ENCODE data around the gene GSDME. TPM values are rescaled to one million over a fixed set of nuclear protein-coding genes. Genes with fewer than 3 reads are reported as not detected.

GSDME gene
- total and polyA plus RNA-seq, 4 donors = 3.2 to 4.0 (median 3.7) TPM

GRCh38 chr7:24652251-24652939, 104.9 kb downstream of the GSDME start:
- TF ChIP-seq MAX (IDR thresholded peaks at IDR 0.05) (no peak), ATF3 (IDR thresholded peaks at IDR 0.05) (no peak), SP1 (IDR thresholded peaks at IDR 0.05) (no peak), GABPA (IDR thresholded peaks at IDR 0.05 in 1 of 2, conservative IDR thresholded peaks at IDR 0.05 in 1 of 2) (no peak), YY1 (IDR thresholded peaks at IDR 0.05) (no peak), CTCF (IDR thresholded peaks at IDR 0.05; ENCODE audit: low read depth, low read length, missing input control) (no peak), ZBTB33 (IDR thresholded peaks at IDR 0.05) (no peak)
- no peak for DNase-seq (ENCODE audit: low spot score)
- 64% methylated on average over 5 of the region's 5 CpGs for WGBS
- no peaks in the 10 kb centered on the region for H3K36me3 ChIP-seq (ENCODE audit: control insufficient read depth in 4 of 4, insufficient read depth in 3 of 4, low read depth in 1 of 4, low read length in 3 of 4)
- H3K9ac ChIP-seq (ENCODE audit: low read depth in 1 of 2, low read length in 2 of 2) = no peak overlapping the region
- no peak overlapping the region for H3K4me3 ChIP-seq (ENCODE audit: low read depth in 1 of 3, low read length in 3 of 3)
- H3K4me1 ChIP-seq (ENCODE audit: control insufficient read depth in 4 of 4, insufficient read depth in 4 of 4, low read length in 3 of 4) = peaks cover 0 to 2% (median 0%) of the 10 kb centered on the region in 4 donors
- H3K27me3 ChIP-seq (ENCODE audit: control insufficient read depth in 4 of 4, insufficient read depth in 4 of 4, low read length in 3 of 4) = no peaks in the 10 kb centered on the region
- no peaks in the 10 kb centered on the region for H3K9me3 ChIP-seq (ENCODE audit: control insufficient read depth in 4 of 4, low read length in 3 of 4)
- H3K27ac ChIP-seq (ENCODE audit: low read depth in 1 of 2, low read length in 2 of 2) = no peak overlapping the region

Other genes with a start within 250 kb of the GSDME start
- 10 to 100 TPM in 1 of 2 donors, 1 to 10 TPM in 1; 7.7 to 10.5 TPM for gene PALS2, start 184.0 kb downstream of the GSDME start, total RNA-seq
- 10 to 100 TPM in 1 of 2 donors, 1 to 10 TPM in 1; 6.0 to 10.1 TPM for gene PALS2, start 184.0 kb downstream of the GSDME start, polyA plus RNA-seq
- gene OSBPL3, start 222.7 kb upstream of the GSDME start, total RNA-seq = 1 to 10 TPM; 1.1 to 3.0 TPM
- gene OSBPL3, start 222.7 kb upstream of the GSDME start, polyA plus RNA-seq = 1 to 10 TPM in 1 of 2 donors, under 1 TPM in 1; 0.28 to 1.2 TPM

Data from liver (tissue), 9 donors.